HUDEP-2 (cell line): ENCODE data around the gene TRPV2.
A peak's percentile ranks its signal among the peaks of the same experiment; 100 is the strongest.

Source experiments
- DNase-seq, 76 experiments: peaks; one replicate each; lab custom pipeline; 2025; ENCODE audit not compliant: unreplicated experiment in 76 of 76; lab: John Stamatoyannopoulos, UW

TRPV2 gene

GRCh38 chr17:16453493-16453851 lies 38.1 kb downstream of the TRPV2 start:
- DNase-seq = no peak

- peak in 2 of 76 experiments; percentile 34 to 52 for DNase-seq
Measured at GRCh38 chr17:16455997-16456741, 40.8 kb downstream of the TRPV2 start.

- peak in 35 of 76 experiments; percentile 14 to 53 (median 28) for DNase-seq
Measured at GRCh38 chr17:16456742-16457316, 41.5 kb downstream of the TRPV2 start.

- DNase-seq = no peak
Measured at GRCh38 chr17:16459271-16459670, 43.9 kb downstream of the TRPV2 start.

- DNase-seq = no peak
Measured at GRCh38 chr17:16459855-16460550, 44.6 kb downstream of the TRPV2 start.

GRCh38 chr17:16460796-16461605 lies 45.6 kb downstream of the TRPV2 start:
- DNase-seq = no peak

- DNase-seq = no peak
Measured at GRCh38 chr17:16461606-16461866, 46.2 kb downstream of the TRPV2 start.

GRCh38 chr17:16462070-16462864 lies 46.9 kb downstream of the TRPV2 start:
- DNase-seq = no peak

- peak in 65 of 76 experiments; percentile 16 to 79 (median 61) for DNase-seq
Measured at GRCh38 chr17:16463358-16464302, 48.3 kb downstream of the TRPV2 start.

GRCh38 chr17:16464303-16465051 lies 49.1 kb downstream of the TRPV2 start:
- no peak for DNase-seq

GRCh38 chr17:16465052-16465312 lies 49.6 kb downstream of the TRPV2 start:
- DNase-seq = no peak

GRCh38 chr17:16465861-16466338 lies 50.5 kb downstream of the TRPV2 start:
- no peak for DNase-seq

- no peak for DNase-seq
Measured at GRCh38 chr17:16466407-16466806, 51.0 kb downstream of the TRPV2 start.

- no peak for DNase-seq
Measured at GRCh38 chr17:16467044-16467443, 51.7 kb downstream of the TRPV2 start.

GRCh38 chr17:16467886-16468285 lies 52.5 kb downstream of the TRPV2 start:
- no peak for DNase-seq

GRCh38 chr17:16468428-16468992 lies 53.1 kb downstream of the TRPV2 start:
- no peak for DNase-seq

GRCh38 chr17:16470265-16470664 lies 54.9 kb downstream of the TRPV2 start:
- DNase-seq = no peak

GRCh38 chr17:16471295-16471694 lies 55.9 kb downstream of the TRPV2 start:
- DNase-seq = no peak

- no peak for DNase-seq
Measured at GRCh38 chr17:16472539-16472938, 57.2 kb downstream of the TRPV2 start.
